Immature natural killer cell (primary cell): ENCODE data around the gene TSPAN15. TPM values are rescaled to one million over a fixed set of nuclear protein-coding genes. Genes with fewer than 3 reads are reported as not detected.
"Not testable (repeated sequence)": the region's sequence is repeated elsewhere in the genome, so short reads cannot be mapped to it uniquely, and the experiment has no call there.

Source experiments
- DNase-seq, 3 donors: peaks; one replicate each; pipeline ENCODE4 v3.0.0; 2022; ENCODE audit warnings: mixed read lengths in 1 of 3
- H3K27ac Mint-ChIP-seq, 6 donors: one replicate each; pipeline ENCODE4 v1.8.0; 2020; ENCODE audit warnings: mixed read lengths in 6 of 6, mild to moderate bottlenecking in 5 of 6, inconsistent platforms in 4 of 6, moderate library complexity in 3 of 6
- H3K27me3 Mint-ChIP-seq, 3 donors: one replicate each; pipeline ENCODE4 v1.8.0; 2020 to 2021; ENCODE audit warnings: low read depth in 3 of 3, mild to moderate bottlenecking in 3 of 3, mixed read lengths in 3 of 3, moderate library complexity in 3 of 3, inconsistent platforms in 1 of 3
- H3K36me3 Mint-ChIP-seq, 3 donors: one replicate each; pipeline ENCODE4 v1.8.0; 2020; ENCODE audit warnings: mixed read lengths in 3 of 3, inconsistent platforms in 2 of 3, mild to moderate bottlenecking in 2 of 3
- H3K4me1 Mint-ChIP-seq, 2 donors: one replicate each; pipeline ENCODE4 v1.8.0; 2020; ENCODE audit warnings: inconsistent platforms in 2 of 2, mild to moderate bottlenecking in 2 of 2, mixed read lengths in 2 of 2, moderate library complexity in 1 of 2
- H3K4me3 Mint-ChIP-seq, 5 donors: one replicate each; pipeline ENCODE4 v1.8.0; 2020; ENCODE audit warnings: mild to moderate bottlenecking in 5 of 5, mixed read lengths in 5 of 5, inconsistent platforms in 3 of 5, moderate library complexity in 3 of 5
- H3K9me3 Mint-ChIP-seq, 6 donors: one replicate each; pipeline ENCODE4 v1.8.0; 2020; ENCODE audit warnings: mild to moderate bottlenecking in 6 of 6, mixed read lengths in 6 of 6, inconsistent platforms in 4 of 6, moderate library complexity in 3 of 6
- polyA plus RNA-seq, 3 donors: library from polyadenylated mRNA; unstranded; fragments of 300-500 nt; fragmentation: Illumina TruSeq; gene quantifications; one replicate each; pipeline ENCODE4 v1.2.3, GENCODE V29; 2021

The TSPAN15 gene
- polyA plus RNA-seq, 3 donors from 2014 or later: 0.39 to 2.4 TPM; not detected in 1

DNA sequence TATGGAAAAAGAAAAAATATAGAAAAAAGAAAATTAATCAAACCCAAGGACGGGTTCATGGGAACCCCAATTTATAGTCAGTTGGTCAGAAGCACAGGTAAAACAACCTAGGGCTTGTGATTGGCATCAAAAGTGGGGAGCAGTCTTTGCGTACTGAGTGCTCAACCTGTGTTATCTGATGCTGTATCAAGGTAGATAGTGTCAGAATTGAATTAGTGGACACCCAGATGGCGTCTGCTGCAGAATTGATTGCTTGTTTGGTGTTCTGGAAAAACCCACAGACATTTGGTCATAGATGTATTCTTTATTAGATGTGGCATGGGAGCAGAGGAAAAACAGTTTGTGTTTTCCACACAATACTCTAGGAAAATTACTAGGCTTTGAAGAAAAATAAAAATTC, 82.4 kb downstream of the TSPAN15 start:
- H3K4me3 Mint-ChIP-seq: no peak overlapping the region
- no peak overlapping the region for H3K27ac Mint-ChIP-seq
- peaks cover 2 to 8% (median 5%) of the 10 kb centered on the region in 3 donors for H3K27me3 Mint-ChIP-seq
- peaks cover 0 to 4% (median 0%) of the 10 kb centered on the region in 3 donors for H3K36me3 Mint-ChIP-seq
- DNase-seq: no peak
- H3K9me3 Mint-ChIP-seq: no peaks in the 10 kb centered on the region
- H3K4me1 Mint-ChIP-seq: no peaks in the 10 kb centered on the region

DNA sequence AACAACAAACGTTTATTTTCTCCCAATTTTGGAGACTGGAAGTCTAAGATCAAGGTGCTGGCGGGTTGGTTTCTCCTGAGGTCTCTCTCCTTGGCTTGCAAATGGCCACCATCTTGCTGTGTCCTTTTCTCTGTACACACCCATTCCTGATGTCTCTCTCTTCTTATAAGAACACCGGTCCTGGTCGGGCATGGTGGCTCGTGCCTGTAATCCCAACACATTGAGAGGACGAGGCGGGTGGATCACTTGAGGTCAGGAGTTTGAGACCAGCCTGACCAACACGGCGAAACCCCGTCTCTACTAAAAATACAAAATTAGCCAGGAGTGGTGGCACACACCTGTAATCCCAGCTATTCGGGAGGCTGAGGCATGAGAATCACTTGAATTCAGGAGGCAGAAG, 85.3 kb downstream of the TSPAN15 start:
- not testable (repeated sequence) for H3K4me3 Mint-ChIP-seq, H3K36me3 Mint-ChIP-seq, DNase-seq, H3K4me1 Mint-ChIP-seq, H3K27ac Mint-ChIP-seq, H3K9me3 Mint-ChIP-seq
- H3K27me3 Mint-ChIP-seq: peaks cover 2 to 11% (median 10%) of the 10 kb centered on the region in 3 donors

DNA sequence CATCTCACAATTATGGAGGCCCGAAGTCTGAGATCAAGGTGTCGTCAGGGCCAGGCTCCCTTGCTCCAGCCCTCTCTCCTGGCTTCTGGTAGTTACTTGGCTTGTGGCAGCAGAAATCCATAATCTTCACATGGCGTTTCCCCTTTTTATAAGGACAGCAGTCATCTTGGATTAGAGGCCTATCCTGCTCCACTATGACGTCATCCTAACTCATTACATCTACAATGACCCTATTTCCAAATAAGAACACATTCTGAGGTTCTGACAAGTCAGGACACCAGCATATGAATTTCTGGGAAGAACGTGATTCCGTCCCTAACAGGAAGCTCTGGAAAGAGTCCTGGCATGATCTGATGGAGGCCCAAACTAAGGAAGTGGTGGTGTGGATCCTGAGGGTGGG, 86.2 kb downstream of the TSPAN15 start:
- H3K9me3 Mint-ChIP-seq: peaks cover 0 to 3% (median 0%) of the 10 kb centered on the region in 6 donors
- H3K4me3 Mint-ChIP-seq: no peak overlapping the region
- no peak overlapping the region for H3K27ac Mint-ChIP-seq
- DNase-seq: no peak
- no peaks in the 10 kb centered on the region for H3K4me1 Mint-ChIP-seq
- peaks cover 0 to 4% (median 0%) of the 10 kb centered on the region in 3 donors for H3K36me3 Mint-ChIP-seq
- H3K27me3 Mint-ChIP-seq: peaks cover 0 to 13% (median 10%) of the 10 kb centered on the region in 3 donors

DNA sequence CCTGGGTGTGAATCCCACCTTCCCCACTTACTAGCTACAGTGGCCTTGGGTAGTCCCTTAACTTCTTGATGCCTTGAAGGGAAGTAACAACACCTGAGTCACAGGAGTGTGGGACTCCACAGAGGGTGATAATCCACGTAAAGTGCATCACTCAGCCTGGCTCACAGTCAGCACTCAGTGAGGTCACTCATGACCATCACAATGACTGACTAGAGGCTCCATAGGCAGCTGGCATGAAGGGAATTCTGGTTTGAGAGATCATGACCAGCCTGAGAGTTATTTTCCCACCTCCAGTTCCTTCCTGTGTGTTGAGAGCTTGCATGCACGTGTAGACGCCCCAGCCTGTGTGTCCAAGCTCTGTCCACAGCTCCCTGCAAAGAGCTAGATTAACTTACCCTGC, 87.2 kb downstream of the TSPAN15 start:
- Mint-ChIP-seq H3K27me3 (peaks cover 0 to 14% (median 4%) of the 10 kb centered on the region in 3 donors), H3K4me1 (no peaks in the 10 kb centered on the region), H3K27ac (no peak overlapping the region), H3K4me3 (no peak overlapping the region), H3K36me3 (no peaks in the 10 kb centered on the region), H3K9me3 (peaks cover 0 to 3% (median 0%) of the 10 kb centered on the region in 6 donors)
- no peak for DNase-seq

DNA sequence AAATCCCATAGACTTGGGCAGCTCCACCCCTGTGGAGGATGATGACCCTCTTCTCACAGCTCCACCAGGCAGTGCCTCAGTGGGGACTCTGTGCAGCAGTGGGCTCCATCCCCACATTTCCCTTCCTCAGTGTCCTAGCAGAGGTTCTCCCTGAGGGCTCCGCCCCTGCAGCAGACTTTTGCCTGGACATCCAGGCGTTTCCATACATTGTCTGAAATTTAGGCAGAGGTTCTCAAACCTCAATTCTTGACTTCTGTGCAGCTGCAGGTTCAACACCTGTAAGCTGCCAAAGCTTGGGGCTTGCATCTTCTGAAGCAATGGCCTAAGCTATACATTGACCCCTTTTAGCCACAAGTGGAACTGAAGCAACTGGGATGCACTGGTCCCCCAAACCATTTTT, 90.2 kb downstream of the TSPAN15 start:
- Mint-ChIP-seq H3K27ac (no peak overlapping the region), H3K36me3 (peaks cover 0 to 3% (median 0%) of the 10 kb centered on the region in 3 donors), H3K27me3 (peaks cover under 1 to 14% (median 4%) of the 10 kb centered on the region in 3 donors), H3K4me3 (no peak overlapping the region), H3K9me3 (peaks cover 0 to 3% (median 0%) of the 10 kb centered on the region in 6 donors), H3K4me1 (no peaks in the 10 kb centered on the region)
- DNase-seq: no peak

DNA sequence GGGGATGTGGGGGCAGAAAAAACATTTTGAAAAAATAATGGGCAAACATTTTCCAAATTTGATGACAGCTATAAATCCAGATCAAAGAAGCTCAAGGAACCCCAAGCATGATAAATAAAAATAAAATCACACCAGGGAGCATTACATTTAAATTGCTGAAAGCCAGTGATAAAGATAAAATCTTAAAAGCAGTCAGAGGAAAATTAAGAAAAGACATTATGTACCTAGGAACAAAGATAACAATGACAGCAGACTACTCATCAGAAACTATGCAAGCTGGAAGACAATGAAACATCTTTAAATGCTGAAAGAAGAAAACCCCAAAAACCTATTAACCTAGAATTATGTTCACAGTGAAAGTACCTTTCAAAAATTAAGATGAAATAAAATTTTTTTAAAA, 98.7 kb downstream of the TSPAN15 start:
- Mint-ChIP-seq H3K4me1 (no peaks in the 10 kb centered on the region), H3K27me3 (peaks cover 9 to 15% (median 9%) of the 10 kb centered on the region in 3 donors), H3K4me3 (no peak overlapping the region), H3K36me3 (peaks cover 14 to 15% (median 14%) of the 10 kb centered on the region in 3 donors), H3K9me3 (peaks cover 16 to 38% (median 30%) of the 10 kb centered on the region in 6 donors), H3K27ac (no peak overlapping the region)
- no peak for DNase-seq

DNA sequence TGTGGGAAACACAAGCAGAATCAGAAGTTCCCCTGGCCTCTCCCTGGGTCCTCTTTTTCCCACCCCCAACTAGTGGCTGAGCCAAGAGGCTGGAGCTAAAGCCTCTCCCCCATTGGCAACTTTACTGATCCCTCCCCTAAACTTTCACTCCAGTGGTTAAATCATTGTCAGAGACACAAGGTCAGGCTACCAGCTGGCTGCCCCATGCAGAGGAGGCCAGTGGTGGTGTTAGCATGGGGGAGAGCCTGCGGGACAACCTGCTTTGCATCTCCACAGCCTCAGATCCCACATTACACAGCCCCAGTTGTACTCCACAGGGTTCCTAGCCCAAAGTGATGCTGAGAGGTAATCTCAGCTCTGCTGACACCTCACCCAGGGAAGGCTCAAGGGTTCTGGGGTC, 101.0 kb downstream of the TSPAN15 start:
- no peaks in the 10 kb centered on the region for H3K4me1 Mint-ChIP-seq
- peaks cover 16 to 38% (median 30%) of the 10 kb centered on the region in 6 donors for H3K9me3 Mint-ChIP-seq
- DNase-seq: no peak
- peaks cover 9 to 15% (median 14%) of the 10 kb centered on the region in 3 donors for H3K36me3 Mint-ChIP-seq
- no peak overlapping the region for H3K4me3 Mint-ChIP-seq
- no peak overlapping the region for H3K27ac Mint-ChIP-seq
- peaks cover 6 to 20% (median 8%) of the 10 kb centered on the region in 3 donors for H3K27me3 Mint-ChIP-seq

DNA sequence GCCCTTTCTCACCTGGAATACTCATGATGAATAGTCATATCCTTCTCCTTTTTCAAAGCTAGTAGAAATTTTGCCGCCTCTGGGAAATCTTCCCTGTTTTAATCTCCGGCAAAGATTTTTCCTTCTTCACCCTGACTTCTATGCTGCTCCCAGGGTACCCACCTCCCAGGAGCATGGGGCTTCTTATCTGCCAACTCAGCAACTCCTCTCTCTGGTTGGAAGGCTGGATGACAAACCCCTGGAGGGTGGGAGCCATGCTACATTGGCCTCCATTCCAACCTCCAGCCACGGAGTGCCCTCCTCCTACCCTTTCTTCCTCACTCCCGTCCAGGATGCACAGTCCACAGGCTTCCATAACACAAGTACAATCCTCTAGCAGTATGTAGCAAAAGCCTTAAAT, 102.1 kb downstream of the TSPAN15 start:
- Mint-ChIP-seq H3K4me1 (peaks cover 4 to 8% of the 10 kb centered on the region in 2 donors), H3K4me3 (no peak overlapping the region), H3K36me3 (peaks cover 3 to 13% (median 12%) of the 10 kb centered on the region in 3 donors), H3K27ac (no peak overlapping the region), H3K27me3 (peaks cover 5 to 22% (median 8%) of the 10 kb centered on the region in 3 donors), H3K9me3 (peaks cover 15 to 31% (median 26%) of the 10 kb centered on the region in 6 donors)
- no peak for DNase-seq

DNA sequence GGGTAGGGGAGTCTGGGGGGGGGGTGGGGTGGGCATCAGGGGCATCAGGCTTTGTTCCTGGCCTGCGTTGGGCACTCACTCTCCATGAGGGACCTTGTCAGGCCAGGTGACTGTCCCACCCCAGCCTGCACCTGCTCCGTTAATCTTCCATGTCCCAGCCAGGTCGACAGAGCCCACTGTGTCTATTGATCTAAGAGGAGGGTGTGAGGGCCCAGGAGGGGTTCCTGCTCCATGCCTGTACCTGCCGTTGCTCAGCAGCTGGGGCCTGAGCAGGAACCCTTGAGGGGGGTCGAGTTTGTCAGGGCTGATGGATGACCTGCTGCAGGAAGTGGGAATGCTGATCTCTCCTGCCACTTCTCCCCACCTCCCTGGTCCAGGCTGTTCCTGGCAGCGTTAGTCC, 103.3 kb downstream of the TSPAN15 start:
- DNase-seq: no peak
- H3K27ac Mint-ChIP-seq: no peak overlapping the region
- peaks cover 11 to 19% (median 15%) of the 10 kb centered on the region in 6 donors for H3K9me3 Mint-ChIP-seq
- no peak overlapping the region for H3K4me3 Mint-ChIP-seq
- H3K36me3 Mint-ChIP-seq: peaks cover 1 to 8% (median 7%) of the 10 kb centered on the region in 3 donors
- H3K4me1 Mint-ChIP-seq: peaks cover 17% of the 10 kb centered on the region in 2 donors
- H3K27me3 Mint-ChIP-seq: peaks cover 2 to 19% (median 10%) of the 10 kb centered on the region in 3 donors

Other genes with a start within 250 kb of the TSPAN15 start
- under 1 TPM in 1 of 3 donors, not detected in 2; 0.16 TPM for gene HKDC1, start 231.1 kb upstream of the TSPAN15 start, polyA plus RNA-seq
- 10 to 100 TPM; 48.8 to 96.3 (median 72.2) TPM for gene HK1, start 173.0 kb upstream of the TSPAN15 start, polyA plus RNA-seq
- gene TACR2, start 34.5 kb upstream of the TSPAN15 start, polyA plus RNA-seq: under 1 TPM; 0.22 to 0.96 (median 0.26) TPM
- not detected for gene NEUROG3, start 122.0 kb downstream of the TSPAN15 start, polyA plus RNA-seq
- gene FAM241B, start 178.8 kb downstream of the TSPAN15 start, polyA plus RNA-seq: under 1 TPM in 2 of 3 donors, not detected in 1; 0.47 to 0.84 TPM